ENCODE measurements around the gene SRSF2. TPM values are rescaled to one million over a fixed set of nuclear protein-coding genes. Genes with fewer than 3 reads are reported as not detected.
"Not testable (repeated sequence)": the region's sequence is repeated elsewhere in the genome, so short reads cannot be mapped to it uniquely, and the experiment has no call there.

Gene SRSF2
- total RNA-seq, 1 donor from 2014 or later, result 239 TPM

DNA sequence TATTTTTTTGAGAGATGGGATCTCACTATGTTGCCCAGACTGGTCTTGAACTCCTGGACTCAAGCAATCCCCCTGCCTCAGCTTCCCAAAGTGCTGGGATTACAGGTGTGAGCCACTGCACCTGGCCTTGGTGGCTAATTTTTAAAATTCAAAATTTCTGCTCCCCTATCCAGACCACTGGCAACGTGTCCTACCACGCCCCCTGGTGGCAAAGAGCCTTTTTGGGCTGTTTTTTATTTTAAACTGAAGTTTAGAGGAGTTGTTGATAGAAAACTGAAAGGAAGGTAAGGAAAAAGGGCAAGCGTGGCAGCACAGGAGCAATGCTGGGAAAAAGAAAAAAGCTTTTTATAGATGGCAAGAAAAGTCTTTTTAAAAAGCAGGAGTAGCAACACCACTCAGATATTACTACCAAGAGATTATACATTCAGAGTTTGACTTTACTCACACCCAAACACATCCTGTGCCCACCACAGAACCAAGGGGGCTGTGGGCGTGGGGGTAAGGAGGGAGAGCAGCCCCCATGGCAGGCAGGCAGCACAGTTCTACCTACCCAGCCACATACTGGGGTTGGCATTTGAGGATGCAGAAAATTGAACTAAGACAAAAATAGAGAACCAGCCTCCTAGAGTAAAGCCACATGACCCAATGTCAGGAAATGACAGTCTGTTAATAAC, 22.2 kb downstream of the SRSF2 start:
- TF ChIP-seq, protein P1, sequence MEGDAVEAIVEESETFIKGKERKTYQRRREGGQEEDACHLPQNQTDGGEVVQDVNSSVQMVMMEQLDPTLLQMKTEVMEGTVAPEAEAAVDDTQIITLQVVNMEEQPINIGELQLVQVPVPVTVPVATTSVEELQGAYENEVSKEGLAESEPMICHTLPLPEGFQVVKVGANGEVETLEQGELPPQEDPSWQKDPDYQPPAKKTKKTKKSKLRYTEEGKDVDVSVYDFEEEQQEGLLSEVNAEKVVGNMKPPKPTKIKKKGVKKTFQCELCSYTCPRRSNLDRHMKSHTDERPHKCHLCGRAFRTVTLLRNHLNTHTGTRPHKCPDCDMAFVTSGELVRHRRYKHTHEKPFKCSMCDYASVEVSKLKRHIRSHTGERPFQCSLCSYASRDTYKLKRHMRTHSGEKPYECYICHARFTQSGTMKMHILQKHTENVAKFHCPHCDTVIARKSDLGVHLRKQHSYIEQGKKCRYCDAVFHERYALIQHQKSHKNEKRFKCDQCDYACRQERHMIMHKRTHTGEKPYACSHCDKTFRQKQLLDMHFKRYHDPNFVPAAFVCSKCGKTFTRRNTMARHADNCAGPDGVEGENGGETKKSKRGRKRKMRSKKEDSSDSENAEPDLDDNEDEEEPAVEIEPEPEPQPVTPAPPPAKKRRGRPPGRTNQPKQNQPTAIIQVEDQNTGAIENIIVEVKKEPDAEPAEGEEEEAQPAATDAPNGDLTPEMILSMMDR (IDR thresholded peaks at IDR 0.05; ENCODE audit: unreplicated experiment), result peak; percentile 88
- Mint-ChIP-seq H3K27me3 (ENCODE audit: low read depth) (no peaks in the 10 kb centered on the region), H3K4me3 (no peak overlapping the region), H3K4me1 (peaks cover 9% of the 10 kb centered on the region), H3K36me3 (peaks cover 32% of the 10 kb centered on the region), H3K27ac (no peak overlapping the region), H3K9me3 (no peaks in the 10 kb centered on the region)
- DNase-seq (ENCODE audit: low spot score in 2 of 2, unreplicated experiment in 2 of 2), result peak; percentile 66 to 87

DNA sequence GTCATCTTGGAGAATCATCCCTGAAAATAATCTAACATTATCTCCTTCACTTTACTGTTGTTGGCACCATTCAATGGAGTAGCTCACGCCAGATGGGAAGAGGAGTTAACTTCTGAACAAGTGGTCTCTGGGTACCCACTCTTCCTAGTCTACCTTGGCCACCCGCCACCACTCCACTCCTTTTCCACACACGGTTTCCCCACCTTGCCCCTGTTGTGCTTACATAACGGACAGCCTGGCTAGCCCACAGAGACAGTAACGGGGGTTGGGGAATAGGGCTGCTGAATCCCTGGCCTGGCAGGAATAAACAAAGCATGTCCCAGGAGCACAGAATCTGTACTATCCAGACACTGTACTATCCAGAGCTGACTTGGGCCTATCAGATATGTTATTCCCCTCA, 22.8 kb downstream of the SRSF2 start:
- H3K9me3 Mint-ChIP-seq, result no peaks in the 10 kb centered on the region
- H3K4me1 Mint-ChIP-seq, result peaks cover 15% of the 10 kb centered on the region
- H3K27ac Mint-ChIP-seq, result no peak overlapping the region
- H3K27me3 Mint-ChIP-seq (ENCODE audit: low read depth), result no peaks in the 10 kb centered on the region
- no peak overlapping the region for H3K4me3 Mint-ChIP-seq
- no peak for DNase-seq (ENCODE audit: low spot score in 2 of 2, unreplicated experiment in 2 of 2)
- peaks cover 31% of the 10 kb centered on the region for H3K36me3 Mint-ChIP-seq
- TF ChIP-seq, protein P1 (IDR thresholded peaks at IDR 0.05; ENCODE audit: unreplicated experiment), result no peak

DNA sequence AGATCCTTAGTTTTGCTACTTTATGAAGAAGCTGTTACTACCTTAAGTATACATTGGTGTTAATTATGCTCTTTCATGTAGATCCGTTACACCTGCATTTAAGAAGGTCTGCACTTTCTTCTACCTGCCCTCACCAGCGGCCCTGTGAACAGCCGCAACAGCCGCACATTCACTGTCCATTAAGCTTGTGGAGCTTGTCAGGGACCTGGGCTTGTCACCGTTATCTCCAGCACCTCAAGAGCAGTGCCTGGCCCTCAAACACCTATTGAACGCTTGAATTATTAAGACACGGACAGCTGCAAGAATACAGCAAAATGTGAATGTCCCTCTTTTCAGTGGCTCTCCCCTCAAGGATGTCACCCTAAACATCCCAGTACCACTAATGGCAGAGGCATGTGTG, 23.4 kb downstream of the SRSF2 start:
- H3K9me3 Mint-ChIP-seq, result no peaks in the 10 kb centered on the region
- H3K4me1 Mint-ChIP-seq, result peaks cover 21% of the 10 kb centered on the region
- no peak overlapping the region for H3K27ac Mint-ChIP-seq
- DNase-seq (ENCODE audit: low spot score in 2 of 2, unreplicated experiment in 2 of 2), result no peak
- H3K27me3 Mint-ChIP-seq (ENCODE audit: low read depth), result no peaks in the 10 kb centered on the region
- H3K36me3 Mint-ChIP-seq, result peaks cover 28% of the 10 kb centered on the region
- no peak overlapping the region for H3K4me3 Mint-ChIP-seq
- TF ChIP-seq, protein P1 (IDR thresholded peaks at IDR 0.05; ENCODE audit: unreplicated experiment), result no peak

DNA sequence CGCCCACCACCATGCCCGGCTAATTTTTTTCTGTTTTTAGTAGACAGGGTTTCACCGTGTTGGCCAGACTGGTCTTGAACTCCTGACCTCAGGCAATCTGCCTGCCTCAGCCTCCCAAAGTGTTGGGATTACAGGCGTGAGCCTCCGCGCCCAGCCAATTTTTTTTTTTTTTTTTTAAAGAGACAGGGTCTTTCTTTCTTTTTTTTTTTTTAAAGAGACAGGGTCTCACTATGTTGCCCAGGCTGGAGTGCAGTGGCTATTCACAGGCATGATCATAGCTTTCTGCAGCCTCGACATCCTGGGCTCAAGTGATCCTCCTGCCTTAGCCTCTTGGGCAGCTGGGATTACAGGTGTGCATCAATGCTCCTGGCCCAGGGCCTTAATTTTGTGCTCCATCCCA, 24.8 kb downstream of the SRSF2 start:
- not testable (repeated sequence) for H3K9me3 Mint-ChIP-seq; H3K27ac Mint-ChIP-seq; H3K4me3 Mint-ChIP-seq; DNase-seq (ENCODE audit: low spot score in 2 of 2, unreplicated experiment in 2 of 2); H3K27me3 Mint-ChIP-seq (ENCODE audit: low read depth)
- H3K4me1 Mint-ChIP-seq, result peaks cover 32% of the 10 kb centered on the region
- peaks cover 21% of the 10 kb centered on the region for H3K36me3 Mint-ChIP-seq

DNA sequence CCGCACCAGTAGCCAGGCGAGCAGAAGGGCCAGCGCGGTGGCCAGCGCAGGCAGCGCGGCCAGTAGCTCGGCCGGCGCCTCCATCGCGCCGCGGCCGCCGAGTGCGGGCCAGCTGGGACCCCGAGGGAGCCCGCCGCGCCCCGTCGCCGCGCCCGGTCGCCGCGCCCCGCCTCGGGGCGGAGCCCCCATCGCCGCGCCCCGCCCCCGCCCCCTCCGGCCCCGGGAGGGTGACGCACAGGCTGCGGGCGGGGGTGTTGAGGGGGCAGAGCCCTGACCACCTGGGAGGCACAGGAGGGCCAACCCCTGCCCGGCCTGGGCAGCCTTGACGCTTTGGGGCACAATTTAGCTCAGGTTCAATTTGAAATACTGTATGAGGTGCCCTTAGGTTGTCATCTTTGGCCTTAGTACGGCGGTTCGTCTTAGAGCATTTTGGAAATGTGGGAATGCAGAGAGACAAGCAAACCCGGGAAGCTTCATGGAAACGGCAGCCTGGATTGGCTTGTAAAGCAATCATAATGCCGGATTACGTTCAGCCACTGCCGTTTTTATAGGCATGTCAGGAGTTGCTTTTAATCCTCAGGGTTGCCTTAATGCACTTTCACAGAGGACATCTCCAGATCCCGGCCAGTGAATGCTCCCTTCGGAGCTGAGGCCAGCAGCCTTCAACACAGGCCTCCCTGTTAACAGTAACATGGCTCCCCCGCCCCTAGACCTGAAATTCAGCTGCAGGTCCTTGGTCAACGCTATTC, 26.1 kb downstream of the SRSF2 start, which contains the start of gene MXRA7:
Gene MXRA7, minus strand, starts transcription at position 103 of the 749 bp plus-strand sequence. Its CDS starts 19 bp downstream, at position 84.
- H3K36me3 Mint-ChIP-seq, result peaks cover 16% of the 10 kb centered on the region
- peak in 1 of 2 experiments; percentile 65 for DNase-seq (ENCODE audit: low spot score in 2 of 2, unreplicated experiment in 2 of 2)
- no peaks in the 10 kb centered on the region for H3K27me3 Mint-ChIP-seq (ENCODE audit: low read depth)
- TF ChIP-seq, protein P1 (IDR thresholded peaks at IDR 0.05; ENCODE audit: unreplicated experiment), result no peak
- H3K27ac Mint-ChIP-seq, result peak within 1 kb of the TSS; percentile 89
- H3K4me1 Mint-ChIP-seq, result peaks cover 32% of the 10 kb centered on the region
- H3K9me3 Mint-ChIP-seq, result no peaks in the 10 kb centered on the region
- H3K4me3 Mint-ChIP-seq, result peak within 1 kb of the TSS; percentile 76

DNA sequence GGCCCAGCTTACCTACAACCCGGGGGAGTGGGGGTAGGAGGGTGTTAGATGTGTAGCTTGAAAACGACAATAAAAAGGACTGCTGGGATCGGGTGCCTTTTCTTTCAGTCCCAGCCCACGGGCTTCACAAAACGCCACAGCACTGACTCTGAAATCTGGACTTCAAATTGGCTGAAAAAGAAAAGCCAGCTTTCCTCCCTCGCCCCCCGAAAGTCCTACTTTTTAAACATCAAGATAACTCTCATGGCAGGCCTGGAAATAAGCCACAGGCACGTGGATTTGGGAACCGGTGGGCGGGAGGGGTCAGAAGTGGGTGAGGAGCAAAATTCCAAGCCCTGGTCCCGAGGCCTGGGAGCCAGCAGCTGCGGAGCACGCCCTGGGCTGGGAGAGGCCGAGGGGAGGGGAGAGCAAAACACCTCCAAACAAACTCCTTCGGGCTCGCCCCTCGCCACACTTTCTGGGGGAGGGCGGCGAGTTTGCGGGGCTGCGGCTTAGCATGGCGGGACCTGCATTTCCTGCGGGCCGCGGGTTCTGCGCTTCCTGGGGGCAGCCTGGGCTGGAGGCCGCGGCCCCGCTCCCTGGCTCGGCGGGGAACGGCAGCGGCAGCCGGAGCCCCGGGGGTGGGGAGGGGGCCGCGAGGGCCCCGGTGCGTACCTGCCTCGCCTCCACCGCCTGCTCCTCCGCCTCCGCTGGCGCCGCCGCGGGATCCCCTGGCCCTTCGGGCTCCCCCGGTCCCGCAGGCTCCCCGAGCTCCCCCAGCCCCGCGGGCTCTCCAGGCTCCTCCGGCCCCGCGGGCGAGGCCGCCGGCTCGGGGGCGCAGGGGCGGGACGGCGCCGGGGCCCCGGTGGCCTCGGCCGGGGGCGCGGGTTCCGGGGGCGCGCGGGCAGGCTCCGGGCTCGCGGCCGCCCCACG, 26.9 kb downstream of the SRSF2 start:
- H3K36me3 Mint-ChIP-seq, result peaks cover 12% of the 10 kb centered on the region
- H3K9me3 Mint-ChIP-seq; H3K27me3 Mint-ChIP-seq (ENCODE audit: low read depth): not testable (repeated sequence)
- H3K4me3 Mint-ChIP-seq, result peak overlapping the region; percentile 76
- peak in 1 of 2 experiments; percentile 43 for DNase-seq (ENCODE audit: low spot score in 2 of 2, unreplicated experiment in 2 of 2)
- peaks cover 32% of the 10 kb centered on the region for H3K4me1 Mint-ChIP-seq
- peak overlapping the region; percentile 89 for H3K27ac Mint-ChIP-seq
